Measurements from ENCODE around the gene LRATD1.

Gene LRATD1

GRCh38 chr2:14634182-14634488, 1.6 kb downstream of the LRATD1 start:
- DNase-seq, result no peak

GRCh38 chr2:14634489-14635390, 2.2 kb downstream of the LRATD1 start:
- no peak for DNase-seq

GRCh38 chr2:14635391-14635871, 2.9 kb downstream of the LRATD1 start:
- no peak for DNase-seq

GRCh38 chr2:14638488-14638887, 6.0 kb downstream of the LRATD1 start:
- DNase-seq, result no peak

GRCh38 chr2:14641116-14641515, 8.6 kb downstream of the LRATD1 start:
- no peak for DNase-seq

GRCh38 chr2:14642499-14642898, 10.0 kb downstream of the LRATD1 start:
- DNase-seq, result no peak

GRCh38 chr2:14647714-14648113, 15.2 kb downstream of the LRATD1 start:
- DNase-seq, result no peak

- no peak for DNase-seq
Observed at GRCh38 chr2:14650066-14650465, 17.5 kb downstream of the LRATD1 start.

GRCh38 chr2:14654835-14655282, 22.3 kb downstream of the LRATD1 start:
- DNase-seq, result no peak

GRCh38 chr2:14656146-14656545, 23.6 kb downstream of the LRATD1 start:
- DNase-seq, result no peak

GRCh38 chr2:14661163-14661562, 28.6 kb downstream of the LRATD1 start:
- no peak for DNase-seq

GRCh38 chr2:14673351-14673875, 40.9 kb downstream of the LRATD1 start:
- DNase-seq, result no peak

GRCh38 chr2:14675489-14675888, 43.0 kb downstream of the LRATD1 start:
- DNase-seq, result no peak

- no peak for DNase-seq
Observed at GRCh38 chr2:14676371-14676770, 43.9 kb downstream of the LRATD1 start.

GRCh38 chr2:14677039-14677438, 44.5 kb downstream of the LRATD1 start:
- DNase-seq, result no peak

- DNase-seq, result no peak
Observed at GRCh38 chr2:14678761-14679160, 46.2 kb downstream of the LRATD1 start.

GRCh38 chr2:14681608-14682007, 49.1 kb downstream of the LRATD1 start:
- no peak for DNase-seq
